GM18505 (cell line): Measurements from ENCODE around the gene CER1.

Source experiments
- ATAC-seq: cut with Tn5 transposase; IDR thresholded peaks from one replicate; pipeline ENCODE4 v1.9.1; 2021; ENCODE audit not compliant: unreplicated experiment
- POLR2A ChIP-seq: IDR thresholded peaks from 4 replicates; pipeline ENCODE4 v1.6.1; 2011; ENCODE audit warnings: borderline replicate concordance; ENCODE audit not compliant: insufficient read depth, insufficient read length; ENCODE audit errors: extremely low read depth

The CER1 gene

GRCh38 chr9:14722391-14723035 lies at the start of gene CER1:
Gene CER1, minus strand, starts transcription at chr9:14722733. Its CDS starts 61 bp downstream, at chr9:14722672.
- ATAC-seq, result no peak
- no peak for TF ChIP-seq POLR2A

- no peak for ATAC-seq
- no peak for TF ChIP-seq POLR2A
Measured at GRCh38 chr9:14770592-14770991, 48.1 kb upstream of the CER1 start.

- no peak for TF ChIP-seq POLR2A
- ATAC-seq, result no peak
Measured at GRCh38 chr9:14769230-14769571, 46.7 kb upstream of the CER1 start.

GRCh38 chr9:14768405-14769229 lies 46.1 kb upstream of the CER1 start:
- ATAC-seq, result no peak
- no peak for TF ChIP-seq POLR2A

- no peak for TF ChIP-seq POLR2A
- ATAC-seq, result no peak
Measured at GRCh38 chr9:14766299-14766698, 43.8 kb upstream of the CER1 start.

GRCh38 chr9:14761584-14761983 lies 39.1 kb upstream of the CER1 start:
- ATAC-seq, result no peak
- TF ChIP-seq POLR2A, result no peak

GRCh38 chr9:14760060-14760459 lies 37.5 kb upstream of the CER1 start:
- no peak for ATAC-seq
- no peak for TF ChIP-seq POLR2A

- ATAC-seq, result no peak
- TF ChIP-seq POLR2A, result no peak
Measured at GRCh38 chr9:14756291-14756690, 33.8 kb upstream of the CER1 start.

GRCh38 chr9:14752871-14753270 lies 30.3 kb upstream of the CER1 start:
- no peak for ATAC-seq
- TF ChIP-seq POLR2A, result no peak

- no peak for TF ChIP-seq POLR2A
- no peak for ATAC-seq
Measured at GRCh38 chr9:14752271-14752670, 29.7 kb upstream of the CER1 start.

GRCh38 chr9:14750821-14751220 lies 28.3 kb upstream of the CER1 start:
- no peak for TF ChIP-seq POLR2A
- no peak for ATAC-seq

GRCh38 chr9:14749741-14750211 lies 27.2 kb upstream of the CER1 start:
- ATAC-seq, result no peak
- TF ChIP-seq POLR2A, result no peak

GRCh38 chr9:14748373-14748772 lies 25.8 kb upstream of the CER1 start:
- no peak for TF ChIP-seq POLR2A
- ATAC-seq, result no peak

- TF ChIP-seq POLR2A, result no peak
- no peak for ATAC-seq
Measured at GRCh38 chr9:14747111-14747510, 24.6 kb upstream of the CER1 start.
